Psoas muscle (tissue), 8 donors: ENCODE results near the gene ZNHIT2. TPM values are rescaled to one million over a fixed set of nuclear protein-coding genes. Genes with fewer than 3 reads are reported as not detected.

ENCODE experiments used
- ATAC-seq, 4 donors: fragments of 200-7000 bp; cut with Tn5 transposase; one replicate each; pipeline ENCODE4 v1.9.1; 2020; ENCODE audit warnings: moderate library complexity in 3 of 4, mild to moderate bottlenecking in 2 of 4
- DNase-seq, 2 donors: peaks; one replicate each; pipeline ENCODE4 v3.0.0-alpha.2; 2020
- H3K27ac ChIP-seq: fragments of 200-600 bp; one replicate; pipeline ENCODE4 v1.8.0; 2022
- H3K27me3 ChIP-seq, 3 donors: fragments of 200-600 bp in 1 of 3; one replicate each; pipeline versions ENCODE4 v1.6.1 to v1.8.0; 2013 to 2022; ENCODE audit warnings: low read length in 2 of 3, mild to moderate bottlenecking in 2 of 3, moderate library complexity in 1 of 3; ENCODE audit not compliant: insufficient read depth in 3 of 3
- H3K36me3 ChIP-seq, 2 donors: fragments of 200-600 bp in 1 of 2; one replicate each; pipeline versions ENCODE4 v1.6.1 to v1.8.0; 2013 to 2022; ENCODE audit warnings: low read depth in 1 of 2, mild to moderate bottlenecking in 1 of 2, moderate library complexity in 1 of 2; ENCODE audit not compliant: insufficient read depth in 1 of 2
- H3K4me1 ChIP-seq: fragments of 200-600 bp; one replicate; pipeline ENCODE4 v1.8.0; 2022
- H3K4me3 ChIP-seq: fragments of 200-600 bp; one replicate; pipeline ENCODE4 v1.8.0; 2022; ENCODE audit warnings: mild to moderate bottlenecking
- H3K9me3 ChIP-seq: fragments of 200-600 bp; one replicate; pipeline ENCODE4 v1.8.0; 2022
- CTCF ChIP-seq: fragments of 200-600 bp; IDR thresholded peaks from one replicate; pipeline ENCODE4 v1.8.0; 2022; ENCODE audit warnings: antibody characterized with exemption
- WGBS, 3 donors: extraction: QIAGEN DNeasy Blood & Tissue Kit; methylation state at CpG; one replicate each; pipeline versions ENCODE4 v1.1.6 to v1.1.7; 2013; 5-methylcytosine and 5-hydroxymethylcytosine counted together
- intact Hi-C, 2 donors: fragments of 100-400 bp; cut with DNase I; formaldehyde crosslinking; loops; one replicate each; pipeline versions ENCODE4 v1.11.0 to v1.14.2; 2022
- polyA plus RNA-seq, 3 donors: library from polyadenylated mRNA; stranded (reverse); fragments of 200-250 nt; gene quantifications; one replicate each; pipeline ENCODE4 v1.2.3, GENCODE V29; 2013
- total RNA-seq, 4 donors: library from RNA; stranded (reverse); fragmentation: NEBNext Ultra II Directional in 2 of 4; extraction: Animal tissue kit (Norgen Biotek cat#: 25700) in 2 of 4; gene quantifications; one replicate each; pipeline versions ENCODE4 v1.2.1 to v1.2.4, GENCODE V29; 2021 to 2023
- donor health status: healthy with polysubstance abuse.
- donor health status: DM: no; HTN: no; CAD: no; lungs with moderate emphysema.
- donor health status: Bipolar disorder and iron deficiency.
- donor health status: healthy.
- donor health status: DM: yes; HTN: yes; CAD: no.
- donor health status: DM: no; HTN: no; CAD: no.
- donor health status: DM: no; HTN: no; CAD: no.
- donor health status: DM: yes; HTN: yes; CAD: no.

The ZNHIT2 gene
- total and polyA plus RNA-seq, 7 donors = 8.6 to 25.7 (median 16.1) TPM

- ATAC-seq (no peak), DNase-seq (no peak)
- Histone ChIP-seq H3K27me3 (no peaks in the 10 kb centered on the region), H3K36me3 (peaks cover 0 to 41% of the 10 kb centered on the region in 2 donors), H3K4me3 (no peak overlapping the region), H3K9me3 (no peaks in the 10 kb centered on the region), H3K27ac (no peak overlapping the region), H3K4me1 (peaks cover 24% of the 10 kb centered on the region)
- no peak for TF ChIP-seq CTCF
- intact Hi-C loops = no loop called here
- 92 to 94% (median 92%) methylated on average over 15 of the region's 15 CpGs for WGBS, 3 donors
These were observed 10.4 kb downstream of the ZNHIT2 start for GRCh38 chr11:65107078-65107477.

GRCh38 chr11:65104628-65105027 lies 12.9 kb downstream of the ZNHIT2 start:
- intact Hi-C loops = no loop called here
- H3K27me3 ChIP-seq = no peaks in the 10 kb centered on the region
- H3K4me3 ChIP-seq = no peak overlapping the region
- no peak for TF ChIP-seq CTCF
- H3K36me3 ChIP-seq = peaks cover 0 to 38% of the 10 kb centered on the region in 2 donors
- no peak for ATAC-seq
- DNase-seq = no peak
- WGBS, 3 donors = 74 to 81% (median 78%) methylated on average over 4 of the region's 4 CpGs
- H3K9me3 ChIP-seq = no peaks in the 10 kb centered on the region
- peaks cover 18% of the 10 kb centered on the region for H3K4me1 ChIP-seq
- no peak overlapping the region for H3K27ac ChIP-seq

- intact Hi-C loops = no loop called here
- Histone ChIP-seq H3K4me3 (no peak overlapping the region), H3K4me1 (peaks cover 26% of the 10 kb centered on the region), H3K27ac (no peak overlapping the region), H3K9me3 (no peaks in the 10 kb centered on the region), H3K27me3 (no peaks in the 10 kb centered on the region), H3K36me3 (peaks cover 0 to 32% of the 10 kb centered on the region in 2 donors)
- no peak for TF ChIP-seq CTCF
- ATAC-seq = no peak
- DNase-seq = no peak
These were observed 14.0 kb downstream of the ZNHIT2 start for GRCh38 chr11:65103476-65103875.

GRCh38 chr11:65102142-65103095 lies 15.1 kb downstream of the ZNHIT2 start:
- WGBS, 3 donors = 65 to 75% (median 72%) methylated on average over 8 of the region's 8 CpGs
- Histone ChIP-seq H3K4me1 (peaks cover 33% of the 10 kb centered on the region), H3K36me3 (peaks cover 0 to 33% of the 10 kb centered on the region in 2 donors), H3K27ac (peak overlapping the region; percentile 51), H3K4me3 (peak overlapping the region; percentile 17), H3K27me3 (no peaks in the 10 kb centered on the region), H3K9me3 (no peaks in the 10 kb centered on the region)
- ATAC-seq = peak; percentile 26 to 54 (median 48)
- no peak for DNase-seq
- no peak for TF ChIP-seq CTCF
- intact Hi-C loops = no loop called here
